Activated CD8-positive, alpha-beta T cell treated with anti-CD3 and anti-CD28 coated beads, Interleukin-2, amount 10 ng/mL, durations not matched to agents 7 days and 5 days (primary cell): ENCODE measurements around the gene GOT2. TPM values are rescaled to one million over a fixed set of nuclear protein-coding genes. Genes with fewer than 3 reads are reported as not detected.
A peak's percentile ranks its signal among the peaks of the same experiment; 100 is the strongest.
"Not testable (repeated sequence)": the region's sequence is repeated elsewhere in the genome, so short reads cannot be mapped to it uniquely, and the experiment has no call there.

ENCODE experiments used
- ATAC-seq: fragments of 150-1000 bp; cut with Tn5 transposase; one replicate; pipeline ENCODE4 v1.10.0; 2021; ENCODE audit warnings: moderate library complexity
- CTCF ChIA-PET: fragments of 350-600 bp; sonication (Branson Sonifier 250); formaldehyde crosslinking; loops from one replicate; lab custom pipeline; 2021; ENCODE audit warnings: antibody characterized with exemption; lab: Charles Lee
- POLR2A ChIA-PET: fragments of 350-600 bp; sonication (Branson Sonifier 250); formaldehyde crosslinking; loops from one replicate; lab custom pipeline; 2021; ENCODE audit warnings: antibody characterized with exemption; lab: Charles Lee
- DNase-seq: peaks from one replicate; pipeline ENCODE4 v3.0.0-alpha.2; 2020
- H3K27ac Mint-ChIP-seq: one replicate; pipeline ENCODE4 v1.8.0; 2021; ENCODE audit warnings: mild to moderate bottlenecking, mixed read lengths
- H3K27me3 Mint-ChIP-seq: one replicate; pipeline ENCODE4 v1.8.0; 2021; ENCODE audit warnings: low read depth, mixed read lengths
- H3K36me3 Mint-ChIP-seq: one replicate; pipeline ENCODE4 v1.8.0; 2021; ENCODE audit warnings: low read depth, mixed read lengths
- H3K4me1 Mint-ChIP-seq: one replicate; pipeline ENCODE4 v1.8.0; 2021; ENCODE audit warnings: low read depth, mixed read lengths
- H3K4me3 Mint-ChIP-seq: one replicate; pipeline ENCODE4 v1.8.0; 2021; ENCODE audit warnings: mild to moderate bottlenecking, mixed read lengths
- H3K9me3 Mint-ChIP-seq: one replicate; pipeline ENCODE4 v1.8.0; 2022; ENCODE audit warnings: mixed read lengths; ENCODE audit not compliant: insufficient read depth
- total RNA-seq, 2 experiments: library from RNA; stranded (reverse); gene quantifications; one replicate each; pipeline ENCODE4 v1.2.3, GENCODE V29; 2021

The GOT2 gene
- total RNA-seq, 2 experiments from 2014 or later = 91.8 to 96.4 TPM

DNA sequence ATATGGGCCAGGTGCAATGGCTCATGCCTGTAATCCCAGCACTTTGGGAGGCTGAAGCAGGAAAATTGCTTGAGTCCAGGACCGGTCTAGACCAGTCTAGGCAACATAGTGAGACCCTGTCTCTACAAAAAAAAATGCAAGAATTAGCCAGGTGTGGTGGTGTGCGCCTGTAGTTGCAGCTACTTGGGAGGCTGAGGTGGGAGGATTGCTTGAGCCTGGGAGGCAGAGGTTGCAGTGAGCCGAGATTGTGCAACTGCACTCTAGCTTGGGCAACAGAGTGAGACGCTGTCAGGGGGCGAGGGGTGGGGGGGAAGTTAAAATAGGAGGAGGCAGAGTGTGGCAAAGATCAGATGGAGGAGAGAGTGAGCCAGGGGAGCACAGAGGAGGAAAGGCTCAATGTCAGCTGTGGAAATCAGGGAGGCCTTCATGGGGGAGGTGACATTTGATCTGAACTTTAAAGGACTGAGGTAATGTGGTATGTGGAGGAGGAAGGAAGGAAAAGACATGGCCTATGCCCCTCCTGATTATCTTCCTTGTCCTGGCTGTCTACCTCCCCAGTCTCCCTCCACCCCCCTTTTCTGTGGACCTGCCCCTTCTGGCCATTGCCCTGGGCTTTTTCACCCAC lies 4.7 kb upstream of the GOT2 start:
- peaks cover 2% of the 10 kb centered on the region for H3K4me1 Mint-ChIP-seq
- no peaks in the 10 kb centered on the region for H3K9me3 Mint-ChIP-seq
- no peak for ATAC-seq
- CTCF ChIA-PET = interaction anchor here (1.0 kb wide), 1 partner anchor 18 kb away, joined by 3 read pairs; no protein-coding TSS in a partner anchor
- no peak overlapping the region for H3K4me3 Mint-ChIP-seq
- POLR2A ChIA-PET = no interaction called here
- H3K36me3 Mint-ChIP-seq = peaks cover 1% of the 10 kb centered on the region
- no peak for DNase-seq
- H3K27me3 Mint-ChIP-seq = no peaks in the 10 kb centered on the region
- no peak overlapping the region for H3K27ac Mint-ChIP-seq

DNA sequence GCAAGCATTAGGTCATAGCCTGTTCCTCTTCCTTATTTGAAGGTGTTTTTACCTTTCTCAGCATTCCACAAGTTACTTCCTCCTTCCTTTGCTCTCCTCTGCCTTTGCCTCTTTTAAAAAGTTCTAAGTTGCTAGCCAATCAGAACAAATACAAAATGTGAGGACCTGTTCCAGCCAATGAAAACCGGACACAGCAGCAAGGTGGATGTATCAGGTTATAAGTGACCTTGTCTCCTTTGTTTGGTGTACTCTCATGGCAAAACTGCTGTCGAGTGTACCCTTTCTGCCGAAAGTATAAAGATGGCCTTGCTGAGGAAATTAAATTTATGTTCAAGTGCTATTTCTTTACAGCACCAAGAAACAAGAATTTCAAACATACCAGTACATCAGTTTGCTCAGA lies 2.2 kb upstream of the GOT2 start:
- H3K27ac Mint-ChIP-seq, H3K27me3 Mint-ChIP-seq, DNase-seq, ATAC-seq, H3K9me3 Mint-ChIP-seq, H3K4me3 Mint-ChIP-seq, CTCF ChIA-PET, POLR2A ChIA-PET: not testable (repeated sequence)
- H3K4me1 Mint-ChIP-seq = peaks cover 18% of the 10 kb centered on the region
- peaks cover 12% of the 10 kb centered on the region for H3K36me3 Mint-ChIP-seq

DNA sequence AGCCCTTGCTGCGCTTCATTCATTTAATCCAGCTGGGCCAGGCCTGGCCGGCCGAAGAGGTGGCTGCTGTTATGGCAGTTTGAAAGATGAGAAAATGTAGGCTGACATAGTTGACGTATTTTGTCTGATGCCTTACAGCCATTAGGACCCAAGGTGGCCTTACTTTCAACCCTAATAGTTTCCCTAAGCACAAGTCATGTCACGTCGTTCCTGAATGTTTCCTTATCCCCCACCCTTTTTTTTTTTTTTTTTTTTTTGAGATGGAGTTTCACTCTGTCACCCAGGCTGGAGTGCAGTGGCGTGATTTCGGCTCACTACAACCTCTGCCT lies 307 bp upstream of the GOT2 start:
- DNase-seq (no peak), ATAC-seq (no peak)
- Mint-ChIP-seq H3K4me1 (peaks cover 30% of the 10 kb centered on the region), H3K4me3 (peak overlapping the region; percentile 99), H3K27ac (peak overlapping the region; percentile 97), H3K36me3 (peaks cover 22% of the 10 kb centered on the region), H3K9me3 (no peaks in the 10 kb centered on the region), H3K27me3 (no peaks in the 10 kb centered on the region)
- CTCF ChIA-PET = interaction anchor here (4.7 kb wide), 1 partner anchor 22 kb away, joined by 21 read pairs; no protein-coding TSS in a partner anchor
- POLR2A ChIA-PET = no interaction called here

DNA sequence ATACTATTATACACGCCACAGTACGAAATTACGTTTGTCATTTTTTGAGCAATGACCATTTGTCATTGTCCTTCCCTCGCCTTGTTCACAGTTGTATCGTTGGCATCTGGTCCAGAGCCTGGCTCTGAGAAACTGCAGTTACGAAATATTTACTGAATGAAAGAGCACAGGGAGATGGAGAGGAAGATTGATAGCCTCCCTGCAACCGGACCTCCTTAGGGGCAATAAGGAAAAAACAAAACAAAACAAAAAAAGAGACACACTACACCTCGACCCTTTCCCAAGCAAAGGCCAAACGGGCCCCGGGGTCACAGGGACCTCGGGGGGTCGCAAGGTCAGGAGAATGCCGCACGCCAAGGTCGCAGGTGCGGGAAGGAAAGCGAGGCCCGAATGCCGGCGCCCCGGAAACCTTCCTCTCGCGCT lies 857 bp downstream of the GOT2 start:
- ChIA-PET CTCF (interaction anchor here (1.5 to 4.7 kb wide), 2 partner anchors 23 to 181 kb away, joined by 3 to 21 read pairs; no protein-coding TSS in a partner anchor), POLR2A (no interaction called here)
- Mint-ChIP-seq H3K4me1 (peaks cover 33% of the 10 kb centered on the region), H3K36me3 (peaks cover 23% of the 10 kb centered on the region), H3K27ac (peak overlapping the region; percentile 83), H3K4me3 (peak overlapping the region; percentile 99), H3K9me3 (no peaks in the 10 kb centered on the region), H3K27me3 (no peaks in the 10 kb centered on the region)
- no peak for ATAC-seq
- DNase-seq = no peak

DNA sequence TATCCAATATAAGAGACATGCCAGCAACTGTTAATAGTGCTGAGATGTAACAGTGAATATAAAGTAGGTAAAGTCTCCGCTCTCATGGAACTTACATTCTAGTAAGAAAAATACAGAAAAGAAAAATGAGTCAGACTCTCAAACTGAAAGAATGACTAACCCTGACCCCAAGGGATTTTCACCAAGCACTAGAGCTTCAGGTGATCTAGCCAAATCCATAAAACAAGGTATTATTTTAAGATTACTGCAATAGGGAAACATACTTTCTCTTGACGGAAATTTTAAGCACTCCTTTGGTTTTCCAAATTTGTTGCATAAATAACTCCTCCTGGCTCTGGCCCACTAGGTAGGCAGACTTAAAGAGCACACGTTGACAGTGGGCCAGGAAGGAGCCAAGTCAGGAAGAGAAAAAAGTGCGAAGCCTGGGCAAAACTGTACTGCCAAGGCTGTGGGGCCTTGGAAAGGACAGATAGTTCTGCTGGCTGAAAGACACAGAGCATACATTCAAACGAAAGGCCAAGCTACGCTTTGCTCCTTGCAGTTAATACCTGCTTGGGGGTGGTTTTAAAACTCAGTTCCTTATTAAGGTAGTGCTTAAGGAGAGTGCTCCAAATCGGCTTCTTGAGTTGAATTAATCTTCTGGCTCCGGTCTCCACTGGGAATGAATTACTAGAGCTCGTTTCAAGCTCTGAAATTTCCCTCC lies 1.4 kb downstream of the GOT2 start:
- no peaks in the 10 kb centered on the region for H3K9me3 Mint-ChIP-seq
- CTCF ChIA-PET = interaction anchor here (1.2 to 4.7 kb wide), 4 partner anchors 21 to 181 kb away, joined by 3 to 21 read pairs (median 3); no protein-coding TSS in a partner anchor
- no peaks in the 10 kb centered on the region for H3K27me3 Mint-ChIP-seq
- ATAC-seq (no peak), DNase-seq (no peak)
- POLR2A ChIA-PET = no interaction called here
- H3K4me3 Mint-ChIP-seq = peak overlapping the region; percentile 99
- H3K27ac Mint-ChIP-seq = peak overlapping the region; percentile 83
- peaks cover 33% of the 10 kb centered on the region for H3K4me1 Mint-ChIP-seq
- peaks cover 29% of the 10 kb centered on the region for H3K36me3 Mint-ChIP-seq

DNA sequence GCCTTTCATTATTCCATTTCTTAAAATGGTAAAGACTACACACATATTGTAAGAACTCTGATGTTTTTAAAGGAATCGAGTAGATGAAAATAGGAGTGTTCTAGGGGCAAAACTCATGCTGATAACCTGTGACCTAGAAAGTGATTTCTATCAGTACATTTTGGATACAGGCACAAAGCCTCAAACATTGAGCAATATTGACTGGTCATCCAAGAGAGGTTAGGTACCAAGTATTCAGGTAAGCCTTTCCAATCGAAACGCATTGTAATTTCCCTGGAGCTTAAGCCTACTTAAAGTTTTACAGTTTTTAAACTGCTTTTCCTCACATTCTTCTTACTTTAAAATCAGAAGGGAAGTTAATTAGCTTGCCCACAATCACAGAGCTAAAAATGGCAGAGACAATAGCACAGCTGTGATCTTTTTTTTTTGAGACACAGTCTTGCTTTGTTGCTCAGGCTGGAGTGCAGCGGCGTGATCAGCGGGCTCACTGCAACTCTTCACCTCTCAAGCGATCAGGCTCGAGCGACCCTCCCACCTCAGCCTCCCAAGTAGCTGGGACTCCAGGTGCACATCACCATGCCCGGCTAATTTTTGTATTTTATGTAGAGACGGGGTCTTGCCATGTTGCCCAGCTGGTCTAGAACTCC lies 3.3 kb downstream of the GOT2 start:
- H3K4me3 Mint-ChIP-seq = no peak overlapping the region
- no peaks in the 10 kb centered on the region for H3K9me3 Mint-ChIP-seq
- H3K27ac Mint-ChIP-seq = no peak overlapping the region
- ATAC-seq (no peak), DNase-seq (no peak)
- CTCF ChIA-PET = interaction anchor here (0.9 to 4.7 kb wide), 2 partner anchors 25 to 78 kb away, joined by 3 to 21 read pairs; no protein-coding TSS in a partner anchor
- H3K27me3 Mint-ChIP-seq = no peaks in the 10 kb centered on the region
- peaks cover 33% of the 10 kb centered on the region for H3K4me1 Mint-ChIP-seq
- POLR2A ChIA-PET = interaction anchor here (1.2 kb wide), 2 partner anchors 14 to 101 kb away, joined by 3 to 4 read pairs; partner anchors contain the start of gene CNOT1
- peaks cover 29% of the 10 kb centered on the region for H3K36me3 Mint-ChIP-seq

DNA sequence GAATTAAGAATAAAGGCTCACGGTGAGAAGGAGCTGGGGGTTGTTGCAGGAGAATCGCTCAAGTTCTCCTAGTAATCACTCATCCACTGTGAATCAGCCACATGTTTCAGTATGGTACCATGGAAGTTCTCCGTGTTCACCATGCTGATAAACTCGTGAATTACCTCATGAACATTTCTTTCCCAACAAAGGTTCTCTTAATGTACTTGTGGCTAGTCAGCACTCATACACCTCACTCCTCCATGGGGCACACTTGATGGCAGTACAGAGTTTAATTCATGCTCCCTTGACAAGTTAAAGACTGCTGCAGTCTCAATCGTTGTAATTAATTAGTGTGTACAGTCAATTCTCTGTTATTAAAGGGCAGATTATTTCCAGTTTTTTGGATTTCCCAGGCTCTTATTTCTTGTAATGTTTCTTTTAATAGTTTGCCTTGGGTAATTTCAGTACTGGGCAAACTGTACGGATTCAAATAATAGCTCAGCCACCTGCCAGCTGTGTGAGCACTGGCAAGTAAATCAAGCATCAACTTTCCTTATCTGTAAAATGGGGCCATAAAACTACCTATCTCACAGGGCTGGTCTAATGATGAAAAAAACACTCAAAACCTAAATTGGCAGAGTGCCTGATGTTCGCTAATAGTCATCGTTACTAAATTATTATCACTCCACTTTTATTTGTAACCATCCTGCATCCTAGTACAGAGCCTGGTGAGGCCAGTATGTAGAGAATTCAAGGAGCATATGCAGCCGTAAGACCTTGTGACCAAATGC lies 6.1 kb downstream of the GOT2 start:
- Mint-ChIP-seq H3K4me3 (no peak overlapping the region), H3K36me3 (peaks cover 30% of the 10 kb centered on the region), H3K27ac (no peak overlapping the region), H3K27me3 (no peaks in the 10 kb centered on the region), H3K4me1 (peaks cover 28% of the 10 kb centered on the region), H3K9me3 (no peaks in the 10 kb centered on the region)
- CTCF ChIA-PET = no interaction called here
- DNase-seq (no peak), ATAC-seq (no peak)
- POLR2A ChIA-PET = no interaction called here

DNA sequence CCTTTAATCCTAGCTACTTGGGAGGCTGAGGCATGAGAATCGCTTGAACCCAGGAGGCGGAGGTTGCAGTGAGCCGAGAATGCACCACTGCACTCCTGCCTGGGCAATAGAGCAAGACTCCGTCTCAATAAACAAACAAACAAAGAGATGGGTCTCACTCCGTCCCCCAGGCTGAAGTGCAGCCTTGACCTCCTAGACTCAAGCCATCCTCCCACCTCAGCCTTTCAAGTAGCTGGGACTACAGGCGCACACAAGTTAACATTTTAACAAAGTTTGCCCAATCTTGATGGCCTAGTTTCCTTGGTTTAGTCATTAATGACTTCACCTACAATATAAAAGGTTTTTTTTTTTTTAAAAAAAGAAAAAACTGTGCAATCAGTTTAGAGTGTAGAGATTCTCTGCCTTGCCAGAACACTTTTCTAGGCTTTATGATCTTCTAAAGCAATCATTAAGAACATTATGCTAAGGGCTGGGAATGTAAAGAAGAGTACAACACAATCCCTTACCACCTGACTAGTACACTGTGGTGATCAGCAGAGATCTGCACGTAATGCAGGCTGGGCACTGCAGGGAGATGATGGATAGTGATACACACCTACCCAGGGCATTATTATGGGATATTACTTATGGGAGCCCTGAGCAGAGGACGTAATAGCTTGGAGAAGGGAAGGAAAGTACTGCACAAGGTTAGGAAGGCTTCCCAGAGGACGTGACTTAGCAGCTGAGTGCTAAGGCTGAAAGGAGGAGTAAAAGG lies 6.9 kb downstream of the GOT2 start:
- ChIA-PET CTCF (no interaction called here), POLR2A (no interaction called here)
- Mint-ChIP-seq H3K27me3 (no peaks in the 10 kb centered on the region), H3K4me3 (no peak overlapping the region), H3K27ac (no peak overlapping the region), H3K36me3 (peaks cover 26% of the 10 kb centered on the region), H3K4me1 (peaks cover 21% of the 10 kb centered on the region), H3K9me3 (no peaks in the 10 kb centered on the region)
- DNase-seq = no peak
- no peak for ATAC-seq

DNA sequence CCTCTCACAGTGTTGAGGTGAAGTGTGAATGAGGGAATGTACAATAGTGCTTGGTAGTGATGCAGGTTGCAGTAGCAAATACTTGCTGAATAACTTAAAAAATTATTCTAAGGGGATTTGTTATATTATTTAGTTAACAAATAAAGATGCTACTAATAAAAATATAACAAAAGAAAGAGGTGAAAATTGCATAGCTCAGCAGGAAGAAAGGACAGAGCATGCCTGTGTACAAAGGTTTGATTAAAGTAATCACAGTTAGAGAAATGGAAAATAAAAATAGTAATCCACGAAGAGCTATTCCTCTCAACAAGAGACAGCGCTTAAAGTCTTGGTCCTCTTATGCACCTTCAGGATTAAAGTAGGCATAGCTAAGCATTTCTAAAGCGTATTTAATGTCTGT lies 11.0 kb downstream of the GOT2 start:
- no peak for ATAC-seq
- ChIA-PET POLR2A (no interaction called here), CTCF (interaction anchor here (0.6 to 4.1 kb wide), 2 partner anchors 33 to 596 kb away, joined by 3 to 20 read pairs; no protein-coding TSS in a partner anchor)
- Mint-ChIP-seq H3K36me3 (peaks cover 35% of the 10 kb centered on the region), H3K4me1 (no peaks in the 10 kb centered on the region), H3K27ac (no peak overlapping the region), H3K4me3 (no peak overlapping the region), H3K27me3 (no peaks in the 10 kb centered on the region), H3K9me3 (no peaks in the 10 kb centered on the region)
- no peak for DNase-seq

DNA sequence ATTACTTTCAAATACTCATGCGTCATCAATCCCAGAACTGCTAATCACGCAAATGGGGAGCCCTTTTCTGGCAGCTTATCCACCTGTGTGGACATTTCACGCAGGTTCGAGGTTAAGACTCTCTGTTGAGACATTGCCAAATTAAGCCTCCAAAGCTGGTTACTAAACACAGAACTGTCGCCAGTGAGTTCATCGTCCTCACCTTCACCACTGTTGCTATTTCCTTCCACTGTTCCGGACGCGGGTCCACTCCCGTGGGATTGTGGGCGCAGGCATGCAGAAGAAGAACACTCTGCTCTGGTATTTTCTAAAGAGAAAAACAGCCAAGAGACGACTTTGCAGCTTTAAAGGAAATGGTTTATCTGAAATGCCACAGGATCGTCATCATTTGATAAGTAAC lies 16.1 kb downstream of the GOT2 start:
- H3K27me3 Mint-ChIP-seq = no peaks in the 10 kb centered on the region
- no peak overlapping the region for H3K27ac Mint-ChIP-seq
- peaks cover 54% of the 10 kb centered on the region for H3K36me3 Mint-ChIP-seq
- H3K4me1 Mint-ChIP-seq = no peaks in the 10 kb centered on the region
- POLR2A ChIA-PET = no interaction called here
- no peak overlapping the region for H3K4me3 Mint-ChIP-seq
- no peak for ATAC-seq
- CTCF ChIA-PET = no interaction called here
- no peak for DNase-seq
- H3K9me3 Mint-ChIP-seq = no peaks in the 10 kb centered on the region

DNA sequence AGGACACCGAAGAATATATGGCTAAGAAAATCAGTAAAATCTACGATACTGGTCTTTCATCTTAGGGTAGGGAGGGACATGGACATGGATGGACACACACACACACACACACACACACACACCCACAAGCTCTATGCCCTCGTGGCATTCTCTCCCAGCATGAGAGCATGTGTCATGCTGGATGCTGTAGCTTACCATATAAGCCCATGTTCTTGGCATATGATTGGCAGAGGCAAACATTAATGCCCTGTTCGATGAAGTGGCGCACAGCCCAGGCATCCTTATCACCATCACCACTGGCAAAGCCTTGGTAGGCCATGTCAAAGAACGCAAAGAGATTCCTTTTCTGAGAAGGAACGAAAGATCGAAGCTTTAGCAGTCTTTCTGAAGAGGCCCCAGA lies 17.6 kb downstream of the GOT2 start:
- H3K4me1 Mint-ChIP-seq = no peaks in the 10 kb centered on the region
- no peak overlapping the region for H3K27ac Mint-ChIP-seq
- no peaks in the 10 kb centered on the region for H3K27me3 Mint-ChIP-seq
- peaks cover 60% of the 10 kb centered on the region for H3K36me3 Mint-ChIP-seq
- H3K9me3 Mint-ChIP-seq = no peaks in the 10 kb centered on the region
- ATAC-seq = no peak
- no peak overlapping the region for H3K4me3 Mint-ChIP-seq
- DNase-seq = no peak
- CTCF ChIA-PET = no interaction called here
- POLR2A ChIA-PET = interaction anchor here (1.4 kb wide), 1 partner anchor 14 kb away, joined by 3 read pairs; no protein-coding TSS in a partner anchor
